NOMO-1 treated with DMSO at 0.1 percent for 48 hours (cell line): Measurements from ENCODE around the gene TBL1X.
"Not testable (repeated sequence)": the region's sequence is repeated elsewhere in the genome, so short reads cannot be mapped to it uniquely, and the experiment has no call there.

ENCODE experiments used
- DNase-seq: peaks from one replicate; lab custom pipeline; 2025; ENCODE audit not compliant: unreplicated experiment; lab: John Stamatoyannopoulos, UW

TBL1X gene

DNA sequence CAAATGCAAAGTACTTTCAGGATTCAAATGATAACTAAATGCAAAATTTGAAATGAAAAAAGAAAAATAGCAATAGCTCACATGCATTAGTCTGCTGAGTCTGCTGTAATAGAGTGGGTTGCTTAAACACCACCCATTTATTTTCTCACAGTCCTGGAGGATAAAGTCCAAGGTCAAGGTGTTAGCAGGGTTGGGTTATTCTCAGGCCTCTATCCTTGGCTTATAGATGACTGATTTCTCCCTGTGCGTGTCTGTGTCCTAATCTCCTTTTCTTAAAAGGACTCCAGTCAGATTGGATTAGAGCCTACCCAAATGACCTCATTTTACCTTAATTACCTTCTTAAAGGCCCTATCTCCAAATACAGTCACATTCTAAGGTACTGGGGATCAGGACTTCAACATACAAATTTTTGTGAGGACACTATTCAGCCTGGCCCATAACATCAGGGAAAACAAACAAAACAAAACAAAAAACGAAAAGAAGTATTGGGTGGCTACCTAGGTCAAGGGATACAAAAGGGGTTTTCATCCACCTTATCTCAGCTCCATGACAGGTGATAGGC, 6.3 kb upstream of the TBL1X start:
- no peak for DNase-seq

DNA sequence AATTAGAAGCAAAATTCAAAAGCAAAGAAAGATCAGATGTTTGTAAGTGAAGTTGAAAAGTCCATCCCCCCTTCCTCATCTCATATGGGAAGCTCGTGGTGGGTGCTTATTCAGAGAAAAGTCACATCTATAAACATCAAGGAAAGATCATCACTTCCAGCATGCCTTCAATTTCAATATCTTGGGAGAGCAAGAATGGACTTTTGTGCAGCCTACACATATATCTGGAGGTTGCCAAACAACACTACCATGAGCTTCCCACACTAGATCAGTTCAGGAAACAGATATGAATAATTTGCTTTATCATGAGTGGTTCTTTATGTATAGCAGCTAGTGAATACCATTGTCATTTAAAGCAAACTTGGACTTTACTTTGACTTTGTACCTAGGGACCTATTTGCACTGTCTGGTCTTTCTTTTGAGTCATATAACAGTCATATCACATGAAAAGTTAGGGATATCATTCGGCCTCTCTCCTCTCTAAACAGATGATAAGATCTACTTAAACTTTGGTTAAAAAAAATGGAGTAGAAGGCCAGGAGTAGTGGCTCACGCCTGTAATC, 5.6 kb upstream of the TBL1X start:
- no peak for DNase-seq

DNA sequence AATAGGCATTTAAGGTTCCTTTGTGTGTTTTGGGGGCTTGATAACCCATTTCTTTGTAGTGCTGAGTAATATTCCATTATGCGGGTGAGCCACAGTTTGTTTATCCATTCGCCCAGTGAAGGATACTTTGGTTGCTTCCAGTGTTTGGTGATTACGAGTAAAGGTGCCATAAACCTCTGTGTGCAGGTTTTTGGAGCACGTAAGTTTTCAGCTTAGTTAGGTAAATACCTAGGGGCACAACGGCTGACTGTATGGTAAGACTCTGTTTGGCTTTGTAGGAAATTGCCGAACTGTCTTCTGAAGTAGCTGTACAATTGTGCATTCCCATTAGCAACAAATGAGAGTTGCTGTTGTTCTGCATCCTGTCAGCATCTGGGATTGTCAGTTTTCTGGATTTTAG, 3.8 kb upstream of the TBL1X start:
- no peak for DNase-seq

GRCh38 chrX:9462456-9462855, 2.4 kb upstream of the TBL1X start:
- DNase-seq: no peak

- DNase-seq: peak; percentile 7
Observed at GRCh38 chrX:9465380-9466123, 694 bp downstream of the TBL1X start.

DNA sequence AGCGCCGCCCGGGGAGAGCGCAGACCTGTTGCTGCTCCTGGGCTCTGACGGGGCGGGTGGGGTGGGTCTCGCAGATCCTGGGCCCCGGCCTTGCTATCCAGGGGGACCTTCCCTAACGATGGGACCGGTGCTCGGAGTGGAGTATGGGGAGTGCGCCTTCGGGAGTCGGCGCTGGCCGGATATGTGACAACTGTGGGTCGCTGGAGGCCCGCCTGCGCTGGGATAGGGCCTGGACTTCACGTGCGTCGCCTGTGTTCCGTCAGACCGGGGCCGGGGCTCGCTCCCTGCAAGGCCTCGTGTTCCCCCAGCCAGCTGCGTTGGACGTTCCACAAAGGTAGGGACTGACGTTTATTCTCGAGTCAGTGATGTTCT, 1.3 kb downstream of the TBL1X start:
- peak; percentile 18 for DNase-seq

GRCh38 chrX:9466736-9467135, 1.9 kb downstream of the TBL1X start:
- no peak for DNase-seq

GRCh38 chrX:9467146-9467545, 2.3 kb downstream of the TBL1X start:
- no peak for DNase-seq

GRCh38 chrX:9467751-9468150, 2.9 kb downstream of the TBL1X start:
- DNase-seq: no peak

GRCh38 chrX:9471571-9471985, 6.7 kb downstream of the TBL1X start:
- DNase-seq: no peak

- DNase-seq: no peak
Observed at GRCh38 chrX:9473708-9474107, 8.8 kb downstream of the TBL1X start.

DNA sequence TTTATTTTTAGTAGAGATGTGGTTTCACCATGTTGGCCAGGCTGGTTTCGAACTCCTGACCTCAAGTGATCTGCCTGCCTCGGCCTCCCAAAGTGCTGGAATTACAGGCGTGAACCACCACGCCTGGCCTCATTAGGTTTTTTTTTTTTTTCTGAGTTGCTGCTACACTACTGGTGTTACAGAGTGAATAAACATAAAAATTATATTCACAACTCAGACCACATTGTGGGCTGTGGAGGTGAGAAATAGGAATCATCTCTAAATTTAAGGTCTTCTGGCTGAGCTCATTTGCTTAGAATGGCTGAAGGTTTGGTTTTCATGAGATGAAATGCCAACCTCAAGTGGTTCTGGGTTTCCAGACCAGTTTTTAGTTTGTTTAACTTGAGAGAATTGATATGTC, 10.6 kb downstream of the TBL1X start:
- DNase-seq: not testable (repeated sequence)

- peak; percentile 9 for DNase-seq
Observed at GRCh38 chrX:9475984-9476383, 11.1 kb downstream of the TBL1X start.

DNA sequence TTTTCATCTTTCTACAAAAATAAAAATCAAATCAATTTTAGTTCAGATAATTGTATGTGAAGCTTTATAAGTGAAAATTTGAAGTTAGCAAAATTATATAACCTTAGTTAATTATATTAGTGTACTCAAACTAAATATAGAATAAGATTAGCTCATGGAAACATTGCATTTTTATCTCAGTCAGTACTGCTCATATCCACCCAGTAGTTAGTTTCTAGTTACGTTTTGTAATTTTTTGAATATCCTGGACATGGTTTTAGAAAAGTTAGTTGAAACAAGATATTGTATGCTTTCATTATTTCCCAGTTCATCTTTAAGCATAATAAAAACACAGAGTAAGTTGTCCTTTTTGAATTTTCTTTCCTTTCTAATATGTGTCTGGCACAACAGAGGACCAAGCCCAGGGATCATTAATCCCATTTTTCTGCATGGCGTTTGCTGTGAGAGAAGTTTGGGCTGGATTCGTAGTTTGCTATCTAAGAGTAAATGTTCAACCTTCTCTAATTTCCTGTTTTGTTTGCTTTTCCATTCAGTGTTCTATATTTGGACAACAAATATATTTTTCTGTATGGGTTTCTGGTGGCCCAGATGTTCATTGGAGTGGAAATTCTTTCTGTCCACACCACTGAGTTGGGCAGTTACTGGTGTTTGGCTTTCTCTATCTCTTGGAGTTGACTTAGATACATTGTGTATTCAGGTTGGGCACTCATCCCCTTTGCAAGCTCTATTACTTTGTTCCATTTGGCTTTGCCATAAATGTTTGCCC, 12.1 kb downstream of the TBL1X start:
- no peak for DNase-seq

- no peak for DNase-seq
Observed at GRCh38 chrX:9482408-9482807, 17.6 kb downstream of the TBL1X start.

- no peak for DNase-seq
Observed at GRCh38 chrX:9482837-9483236, 18.0 kb downstream of the TBL1X start.

- no peak for DNase-seq
Observed at GRCh38 chrX:9483376-9483775, 18.5 kb downstream of the TBL1X start.

GRCh38 chrX:9486786-9487387, 22.0 kb downstream of the TBL1X start:
- DNase-seq: no peak

- DNase-seq: no peak
Observed at GRCh38 chrX:9488586-9488985, 23.7 kb downstream of the TBL1X start.

DNA sequence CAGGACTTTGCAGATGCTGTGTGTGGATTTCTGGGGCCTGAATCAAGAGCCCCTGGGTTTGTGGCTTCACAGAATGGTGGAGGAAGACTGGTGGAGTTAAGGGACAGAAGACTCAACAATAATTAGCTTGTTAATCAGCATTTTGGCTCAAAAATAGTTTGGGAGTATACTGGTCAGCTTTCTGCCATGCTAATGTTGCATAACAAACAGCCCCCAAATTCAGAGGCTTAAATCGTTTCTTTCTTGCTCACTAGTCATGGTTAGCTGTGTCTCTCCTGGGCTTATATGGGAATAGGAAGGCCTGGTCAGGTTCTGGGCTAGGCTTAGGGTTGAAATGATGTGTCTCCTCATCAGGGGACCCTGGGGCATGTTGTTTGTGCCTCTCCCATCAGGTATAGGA, 24.4 kb downstream of the TBL1X start:
- no peak for DNase-seq

GRCh38 chrX:9492901-9493300, 28.0 kb downstream of the TBL1X start:
- DNase-seq: no peak

DNA sequence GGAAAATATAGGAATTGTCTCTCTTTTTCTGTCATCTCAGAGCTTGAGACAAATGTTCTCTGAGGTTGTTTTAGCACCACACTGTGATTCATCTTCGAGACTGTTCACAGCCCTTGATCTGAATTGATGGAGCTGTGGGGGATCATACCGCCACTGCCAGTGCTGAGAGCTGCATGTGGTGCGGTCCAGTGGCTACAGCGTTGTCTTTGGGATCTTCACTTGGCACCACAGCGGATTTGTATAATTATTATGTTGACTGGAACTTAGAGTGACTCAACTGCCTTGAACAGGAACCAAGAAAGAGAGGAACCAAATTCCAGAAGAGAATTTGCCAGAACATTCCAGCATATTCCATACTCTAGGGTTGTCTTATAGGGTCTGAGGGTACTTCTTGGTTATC, 29.1 kb downstream of the TBL1X start:
- no peak for DNase-seq
